Activated naive CD4-positive, alpha-beta T cell treated with anti-CD3 and anti-CD28 coated beads, Interleukin-2, amount 50 U/mL, for 16 hours (primary cell): Measurements from ENCODE around the gene TEX26.

ENCODE experiments used
- DNase-seq: peaks from one replicate; pipeline ENCODE4 v3.0.0-alpha.2; 2020

The TEX26 gene

GRCh38 chr13:30932481-30933353 is at the start of gene TEX26:
Gene TEX26 (plus strand): TSS chr13:30932656. CDS start chr13:30932716, 60 bp downstream.
- DNase-seq = no peak

- no peak for DNase-seq
Measured at GRCh38 chr13:30882996-30883766, 49.3 kb upstream of the TEX26 start.

GRCh38 chr13:30884543-30884942 is 47.9 kb upstream of the TEX26 start:
- no peak for DNase-seq

- no peak for DNase-seq
Measured at GRCh38 chr13:30889196-30889690, 43.2 kb upstream of the TEX26 start.

GRCh38 chr13:30892966-30893365 is 39.5 kb upstream of the TEX26 start:
- no peak for DNase-seq

- DNase-seq = no peak
Measured at GRCh38 chr13:30895773-30896172, 36.7 kb upstream of the TEX26 start.

GRCh38 chr13:30898070-30898469 is 34.4 kb upstream of the TEX26 start:
- no peak for DNase-seq

GRCh38 chr13:30898678-30899241 is 33.7 kb upstream of the TEX26 start:
- no peak for DNase-seq

- DNase-seq = no peak
Measured at GRCh38 chr13:30900436-30900835, 32.0 kb upstream of the TEX26 start.

- no peak for DNase-seq
Measured at GRCh38 chr13:30900952-30901749, 31.3 kb upstream of the TEX26 start.

- DNase-seq = no peak
Measured at GRCh38 chr13:30904043-30904442, 28.4 kb upstream of the TEX26 start.

GRCh38 chr13:30905932-30906383 is 26.5 kb upstream of the TEX26 start, which contains the start of gene MEDAG:
Gene MEDAG (plus strand): TSS chr13:30906271. CDS start chr13:30906516, 245 bp downstream.
- DNase-seq = no peak

GRCh38 chr13:30906411-30907051 is 25.9 kb upstream of the TEX26 start:
- DNase-seq = no peak

GRCh38 chr13:30907121-30907861 is 25.2 kb upstream of the TEX26 start:
- no peak for DNase-seq

- no peak for DNase-seq
Measured at GRCh38 chr13:30908416-30908980, 24.0 kb upstream of the TEX26 start.

- DNase-seq = no peak
Measured at GRCh38 chr13:30910676-30911075, 21.8 kb upstream of the TEX26 start.

- DNase-seq = no peak
Measured at GRCh38 chr13:30915691-30916541, 16.5 kb upstream of the TEX26 start.

- no peak for DNase-seq
Measured at GRCh38 chr13:30916991-30917390, 15.5 kb upstream of the TEX26 start.

GRCh38 chr13:30918662-30919405 is 13.6 kb upstream of the TEX26 start:
- DNase-seq = no peak
